Stimulated activated CD8-positive, alpha-beta memory T cell treated with anti-CD3 and anti-CD28 coated beads, Interleukin-7, amount 100 ng/mL, for 48 hours (primary cell): ENCODE results near the gene BEST1.
"Not testable (repeated sequence)": the region's sequence is repeated elsewhere in the genome, so short reads cannot be mapped to it uniquely, and the experiment has no call there.

Source experiments
- DNase-seq, 2 donors: peaks; one replicate each; pipeline ENCODE4 v3.0.0-alpha.2; 2020; ENCODE audit warnings: low read depth in 1 of 2; ENCODE audit errors: extremely low read depth in 1 of 2

Gene BEST1

DNA sequence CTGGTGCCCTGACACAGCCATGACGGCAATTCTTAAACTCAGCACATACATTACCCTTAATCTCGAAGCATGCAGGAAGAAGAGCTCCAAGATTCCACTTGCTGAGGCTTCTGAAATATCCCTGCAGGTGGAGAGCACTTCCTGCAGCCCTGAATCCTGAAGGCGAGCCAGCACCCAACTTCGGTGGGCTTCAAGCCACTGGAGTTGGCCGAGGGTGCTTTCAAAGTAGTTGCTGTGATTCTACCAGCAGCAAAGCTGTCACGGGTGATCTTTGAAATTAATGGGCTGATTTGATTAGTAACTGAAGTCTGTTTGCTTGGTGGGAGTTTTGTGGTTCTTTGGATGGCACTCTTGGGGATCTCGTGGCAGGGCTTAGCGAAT is 26.3 kb downstream of the BEST1 start:
- DNase-seq: no peak

DNA sequence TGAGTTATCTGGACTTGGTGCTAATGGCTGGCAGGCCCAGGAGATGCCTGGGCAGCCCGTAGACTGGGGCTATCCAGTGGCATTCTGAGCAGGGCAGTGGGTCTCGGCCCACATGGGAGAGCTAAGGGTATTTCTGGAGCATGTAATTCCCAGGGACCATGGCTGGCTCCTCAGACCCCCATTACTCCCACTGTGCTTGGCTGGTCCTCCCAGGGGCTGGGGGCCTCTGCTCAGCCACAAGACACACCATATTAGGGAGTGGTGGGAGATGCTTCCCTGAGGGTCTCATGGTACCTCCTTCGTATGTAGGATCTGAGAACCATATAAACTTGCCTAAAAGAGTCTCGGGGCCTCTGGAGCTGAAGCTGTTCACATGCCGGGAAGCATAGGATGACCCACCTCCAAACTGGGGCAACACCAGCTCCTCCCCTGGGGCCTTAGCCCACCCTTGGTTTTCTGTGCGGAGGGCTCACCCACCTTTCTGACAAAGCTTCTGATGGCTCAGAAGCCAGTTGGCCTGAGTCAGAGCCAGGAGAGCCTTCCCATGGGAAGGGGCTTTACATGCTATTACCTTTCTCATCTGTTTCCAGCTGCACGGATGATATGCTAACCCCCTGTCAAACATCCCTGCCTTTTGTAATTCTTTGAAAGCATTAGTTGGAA is 26.8 kb downstream of the BEST1 start:
- DNase-seq: no peak

DNA sequence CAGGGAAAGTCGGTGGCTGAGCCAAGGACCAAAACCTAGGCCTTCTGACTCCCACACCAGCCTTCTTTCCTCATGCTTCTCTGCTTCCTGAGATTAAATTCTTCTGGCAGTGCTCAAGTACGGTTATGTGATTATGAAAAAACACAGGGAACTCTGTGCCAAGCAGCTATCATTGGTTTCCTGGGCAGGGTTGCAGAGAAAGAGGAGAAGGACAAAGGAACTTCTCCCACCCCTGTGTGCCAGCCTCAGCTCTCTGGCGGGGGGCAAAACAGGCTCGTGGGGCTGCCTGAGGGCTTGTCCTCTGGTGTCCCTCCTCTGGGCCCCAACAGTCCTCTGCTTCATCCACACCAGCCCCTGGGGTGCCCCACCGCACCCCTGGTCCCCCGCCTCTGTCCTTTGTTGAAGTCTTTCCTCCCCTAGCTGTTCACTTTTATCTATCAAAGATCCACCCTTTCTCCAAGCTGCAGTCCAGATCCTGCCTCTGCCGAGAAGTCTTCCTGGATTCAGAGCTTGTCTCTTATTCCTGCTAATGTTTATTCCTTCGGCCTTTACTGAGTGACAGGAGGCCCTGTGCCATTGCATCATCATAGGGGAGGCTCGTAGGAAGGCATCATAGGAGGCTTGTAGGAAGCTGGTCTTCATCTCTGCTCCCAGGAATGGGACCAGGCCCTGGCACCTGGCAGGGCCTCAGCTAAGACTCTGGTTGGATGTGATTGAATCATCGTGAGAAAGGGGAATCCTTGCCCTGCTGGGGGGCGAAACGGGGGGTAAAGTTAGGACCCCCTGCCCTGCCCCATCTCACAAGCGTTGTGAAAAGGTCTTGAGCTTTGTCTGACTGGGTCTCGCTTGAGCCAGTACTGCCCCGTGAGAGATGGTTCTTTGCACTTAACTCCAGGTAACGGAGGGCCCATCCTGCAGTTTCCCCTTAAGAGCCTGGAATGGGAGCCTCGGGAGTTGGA is 28.8 kb downstream of the BEST1 start:
- DNase-seq: no peak

DNA sequence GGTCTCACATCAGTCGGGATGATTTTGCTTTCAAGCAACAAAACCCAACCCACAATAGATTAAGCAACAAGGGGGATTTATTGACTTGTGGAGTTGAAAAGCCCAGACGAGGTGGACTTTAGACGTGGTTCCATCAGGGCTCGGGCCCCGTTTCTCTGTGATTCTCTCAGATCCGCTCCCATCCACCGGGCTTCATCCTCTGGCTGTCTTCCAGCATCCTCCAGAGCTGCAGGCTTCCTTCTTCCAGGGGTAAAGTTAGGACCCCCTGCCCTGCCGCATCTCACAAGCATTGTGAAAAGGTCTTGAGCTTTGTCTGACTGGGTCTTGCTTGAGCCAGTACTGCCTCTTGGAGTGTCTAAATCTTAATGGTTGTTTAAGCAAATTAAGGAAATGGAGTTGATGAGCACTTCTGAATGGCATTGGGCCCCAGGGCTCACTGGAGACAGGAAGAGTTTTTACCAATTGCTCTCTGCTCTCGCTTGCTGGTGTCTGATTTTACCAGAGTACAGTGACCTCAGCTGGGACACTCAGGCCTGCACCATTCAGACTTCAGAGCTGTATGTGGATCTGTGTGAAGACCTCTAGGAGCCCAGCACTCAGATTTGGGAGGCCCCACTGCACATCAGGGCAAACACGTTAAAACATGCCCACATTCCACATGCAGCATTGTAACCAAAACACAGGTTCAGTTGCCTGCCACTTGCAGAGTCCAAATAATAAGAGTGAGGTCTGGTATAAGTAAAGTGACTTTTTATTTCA is 30.8 kb downstream of the BEST1 start:
- no peak for DNase-seq

DNA sequence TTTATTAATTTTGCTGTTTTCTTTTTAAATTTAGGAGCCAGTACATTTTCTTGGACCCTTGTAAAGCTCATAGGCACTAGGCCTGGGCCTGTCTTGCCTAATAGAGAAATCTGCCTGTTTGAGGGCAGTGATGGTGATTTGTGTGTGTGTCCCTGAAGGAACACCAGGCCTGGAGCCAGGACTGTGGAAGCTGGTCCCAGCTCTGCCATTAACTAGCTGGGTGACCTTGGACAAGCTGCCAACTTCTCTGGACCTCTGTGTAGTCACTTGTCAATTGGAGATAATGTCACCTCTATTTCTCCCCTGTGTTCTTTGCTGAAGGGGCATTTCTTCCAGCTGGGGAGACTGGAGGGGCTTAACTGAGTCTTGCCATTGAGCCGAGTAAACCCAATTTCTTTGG is 33.3 kb downstream of the BEST1 start:
- DNase-seq: no peak

DNA sequence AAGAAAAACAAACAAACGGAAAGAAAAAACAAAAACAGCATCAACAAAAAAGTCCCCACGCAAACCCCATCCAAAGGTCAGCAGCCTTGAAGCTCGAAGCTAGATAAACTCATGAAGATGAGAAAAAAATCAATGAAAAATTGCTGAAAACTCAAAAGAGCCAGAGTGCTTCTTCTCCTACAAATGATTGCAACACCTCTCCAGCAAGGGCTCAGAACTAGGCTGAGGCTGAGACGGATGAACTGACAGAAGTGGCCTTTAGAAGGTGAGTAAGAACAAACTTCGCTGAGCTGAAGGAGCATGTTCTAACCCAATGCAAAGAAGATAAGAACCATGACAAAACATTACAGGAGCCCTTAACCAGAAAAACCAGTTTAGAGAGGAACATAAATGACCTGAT is 35.7 kb downstream of the BEST1 start:
- DNase-seq: no peak

DNA sequence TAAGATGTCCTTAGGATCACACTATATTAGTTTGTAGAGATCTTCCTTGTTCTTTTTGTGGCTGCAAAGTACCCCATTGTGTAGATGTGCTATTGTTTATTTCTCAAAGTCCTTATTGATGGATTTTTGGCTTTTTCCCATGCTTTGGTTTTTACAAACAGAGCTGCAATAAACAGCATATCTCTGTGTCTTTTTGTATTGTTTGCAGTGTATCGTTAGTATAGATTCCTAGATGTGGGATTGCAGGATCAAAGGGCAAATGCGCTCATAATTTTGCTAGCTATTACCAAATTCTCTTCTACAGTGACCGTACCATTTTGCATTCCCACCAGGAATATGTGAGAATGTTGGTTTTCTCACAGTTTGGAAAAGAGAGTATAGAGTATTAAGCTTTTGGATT is 44.8 kb downstream of the BEST1 start:
- DNase-seq: no peak

DNA sequence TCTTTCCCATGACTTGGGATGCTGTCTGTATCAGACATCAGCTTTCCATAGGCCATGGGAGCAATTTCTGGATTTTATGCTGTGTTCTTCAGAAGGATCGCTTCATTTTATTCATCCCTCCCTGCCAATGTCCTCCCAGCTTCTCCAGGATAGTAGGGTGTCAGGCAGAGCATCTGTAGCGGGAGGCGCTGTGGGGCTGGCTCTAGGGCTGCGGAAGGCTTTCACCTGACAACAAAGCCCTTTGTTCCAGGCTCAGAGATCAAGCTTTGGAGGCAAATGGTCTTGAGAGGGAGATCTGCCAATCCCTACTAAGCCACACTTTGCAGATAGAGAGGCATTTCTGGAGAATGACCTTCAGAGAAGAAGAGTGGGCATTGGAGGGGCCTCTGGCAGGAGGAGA is 46.8 kb downstream of the BEST1 start:
- no peak for DNase-seq

DNA sequence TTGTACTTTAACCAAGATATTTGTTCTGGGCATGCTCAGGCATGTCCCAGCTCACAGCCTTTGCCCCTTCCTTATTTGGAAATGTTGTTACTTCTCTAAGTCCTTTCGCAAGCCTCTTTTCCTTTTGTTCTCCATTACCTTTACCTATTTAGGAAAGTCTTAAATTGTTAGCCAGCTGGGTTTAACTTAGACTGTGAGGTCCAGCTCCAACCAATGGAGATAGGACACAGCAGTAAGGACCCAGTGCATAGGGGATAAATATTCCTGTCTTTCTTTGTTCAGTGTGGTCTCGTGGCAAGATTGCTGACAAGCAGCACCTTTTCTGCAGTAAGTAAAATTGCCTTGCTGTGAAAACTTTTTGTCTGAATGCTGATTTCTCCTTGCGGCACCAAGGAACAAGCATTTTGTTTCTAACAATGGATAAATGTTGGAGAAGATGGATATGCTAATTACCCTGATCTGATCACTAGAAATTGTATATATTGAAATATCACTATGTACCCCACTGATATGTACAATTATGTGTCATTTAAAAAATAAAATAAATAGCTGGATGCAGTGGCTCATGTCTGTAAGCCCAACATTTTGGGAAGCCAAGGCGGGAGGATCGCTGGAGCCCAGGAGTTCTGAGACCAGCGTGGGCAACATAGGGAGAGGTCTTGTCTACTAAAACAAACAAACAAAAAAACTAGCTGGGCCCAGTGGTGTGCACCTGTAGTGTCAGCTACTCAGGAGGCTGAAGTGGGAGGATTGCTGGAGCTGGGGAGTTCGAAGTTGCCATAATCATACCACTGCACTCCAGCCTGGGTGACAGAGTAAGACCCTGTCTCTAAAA is 49.2 kb downstream of the BEST1 start:
- DNase-seq: no peak

DNA sequence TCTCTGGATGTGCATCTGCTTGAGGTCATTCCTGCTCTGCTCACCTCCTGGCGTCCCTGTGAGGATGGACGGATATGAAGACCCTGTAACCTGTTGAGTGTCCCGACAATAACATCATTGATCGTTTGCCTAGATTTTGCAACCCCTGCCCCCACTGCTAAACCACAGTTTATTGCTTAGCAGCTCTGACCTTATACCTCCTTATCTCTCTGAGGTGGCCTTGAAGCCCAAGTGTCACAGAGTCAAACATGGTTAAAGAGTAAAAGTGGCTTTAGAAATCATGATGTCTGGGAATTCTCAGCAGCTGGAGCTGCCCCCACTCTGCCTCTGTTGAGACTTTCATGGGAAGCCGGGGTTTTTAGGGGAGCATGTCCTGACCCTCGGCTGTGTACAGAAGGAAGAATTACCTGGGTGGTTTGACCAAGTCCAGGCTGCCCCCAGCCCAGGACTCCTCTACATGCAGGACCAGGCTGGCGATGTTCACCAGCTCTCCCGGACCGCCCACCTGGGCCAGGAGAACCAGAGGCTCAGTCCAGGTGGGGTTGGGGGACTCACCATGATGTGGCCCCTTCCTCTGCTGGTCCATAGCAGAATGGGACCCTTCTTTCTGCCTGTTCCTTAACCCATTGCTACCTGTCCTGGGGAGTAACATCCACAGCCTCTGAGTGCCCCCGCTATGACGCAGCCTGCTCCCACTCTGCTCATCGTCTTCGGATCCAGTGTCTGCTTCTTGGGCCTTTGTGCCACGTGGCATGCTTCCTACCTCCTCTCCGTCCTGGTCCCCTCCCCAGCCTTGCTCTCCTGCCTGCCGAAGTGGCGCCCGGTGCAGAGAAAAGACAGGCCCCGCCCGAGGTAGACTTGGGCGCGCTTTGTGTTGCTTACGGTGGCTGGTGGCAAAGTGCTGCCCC is 50.6 kb downstream of the BEST1 start:
- no peak for DNase-seq

DNA sequence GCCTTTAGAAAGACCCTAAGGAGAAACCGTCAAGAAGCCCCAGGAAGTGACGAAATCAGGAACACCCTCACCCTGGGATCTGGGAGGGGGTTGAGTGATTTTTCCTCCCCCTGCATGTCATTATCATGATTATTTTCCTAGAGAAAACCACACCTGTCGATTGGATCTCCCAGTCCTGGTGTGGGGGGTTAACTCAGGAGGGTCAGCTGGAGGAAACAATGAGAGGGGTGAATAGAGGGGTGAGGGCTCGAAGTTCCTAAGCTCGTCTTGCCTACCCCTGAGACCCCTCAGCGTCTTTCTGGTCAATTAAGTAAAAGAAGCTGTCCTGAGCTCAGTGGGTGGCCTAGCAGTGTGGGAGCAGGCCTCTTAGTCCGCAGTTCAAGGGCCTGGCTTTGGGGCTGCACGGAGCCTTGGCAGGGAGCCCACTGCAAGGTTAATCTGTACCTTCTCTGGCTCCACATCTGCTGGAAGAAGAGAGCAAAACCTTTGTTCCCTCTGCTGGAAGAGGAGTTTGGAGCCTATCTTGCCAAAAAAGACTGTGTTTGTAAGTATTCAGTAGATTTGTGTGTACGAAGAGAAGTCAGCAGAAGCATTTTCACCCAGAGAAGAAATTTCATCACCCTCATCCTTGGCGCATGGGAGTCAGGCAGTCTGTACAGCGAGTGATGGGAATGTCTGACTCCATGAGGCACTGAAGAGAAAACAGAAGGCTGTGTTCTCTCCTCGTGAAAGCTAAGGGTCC is 51.5 kb downstream of the BEST1 start:
- DNase-seq: no peak

DNA sequence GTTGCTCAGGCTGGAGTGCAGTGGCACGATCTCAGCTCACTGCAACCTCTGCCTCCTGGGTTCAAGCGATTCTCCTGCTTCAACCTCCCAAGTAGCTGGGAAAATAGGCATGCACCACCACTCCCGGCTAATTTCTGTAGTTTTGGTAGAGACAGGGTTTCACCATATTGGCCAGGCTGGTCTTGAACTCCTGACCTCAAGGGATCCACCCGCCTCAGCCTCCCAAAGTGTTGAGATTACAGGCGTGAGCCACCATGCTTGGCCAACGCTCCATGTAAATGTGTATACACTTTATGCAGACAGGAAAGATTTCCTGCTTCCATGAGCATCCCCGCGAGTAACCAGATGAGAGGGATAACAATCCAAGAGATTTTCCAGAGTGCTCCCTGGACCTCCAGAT is 52.1 kb downstream of the BEST1 start:
- not testable (repeated sequence) for DNase-seq

DNA sequence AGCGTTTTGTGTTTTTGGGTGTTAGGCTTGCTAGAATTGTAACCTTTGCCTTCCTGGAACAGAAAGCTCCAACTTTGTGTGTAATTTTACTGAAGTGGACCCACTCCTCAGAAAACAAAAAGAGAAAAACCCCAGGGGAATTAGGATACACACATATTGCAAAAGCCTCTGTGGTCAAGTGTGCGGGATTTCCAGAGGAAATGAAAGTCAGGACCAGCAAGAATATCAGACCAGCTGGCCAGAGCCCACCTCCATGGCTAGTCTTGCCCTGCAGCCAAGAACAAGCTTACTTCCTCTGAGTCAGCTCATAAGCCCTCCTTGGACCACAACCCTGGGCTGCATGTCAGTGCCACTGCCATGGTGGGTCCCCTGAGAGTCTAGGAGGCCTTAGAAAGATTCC is 54.3 kb downstream of the BEST1 start:
- DNase-seq: no peak

DNA sequence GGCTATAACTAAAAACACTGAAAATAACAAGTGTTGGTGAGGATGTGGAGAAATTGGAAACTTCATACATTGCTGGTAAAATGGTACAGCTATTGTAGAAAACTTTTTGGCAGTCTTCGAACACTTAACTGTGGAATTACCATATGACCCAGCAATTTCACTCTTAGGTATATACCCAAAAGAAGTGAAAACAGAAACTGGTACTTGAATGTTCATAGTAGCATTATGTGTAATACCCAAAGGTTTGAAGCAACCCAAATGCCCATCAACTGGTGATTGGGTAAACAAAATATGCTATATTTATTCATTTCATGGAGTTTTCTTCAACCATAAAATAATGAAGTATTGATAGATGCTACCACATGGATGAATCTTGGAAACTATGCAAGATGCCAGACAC is 58.0 kb downstream of the BEST1 start:
- no peak for DNase-seq

DNA sequence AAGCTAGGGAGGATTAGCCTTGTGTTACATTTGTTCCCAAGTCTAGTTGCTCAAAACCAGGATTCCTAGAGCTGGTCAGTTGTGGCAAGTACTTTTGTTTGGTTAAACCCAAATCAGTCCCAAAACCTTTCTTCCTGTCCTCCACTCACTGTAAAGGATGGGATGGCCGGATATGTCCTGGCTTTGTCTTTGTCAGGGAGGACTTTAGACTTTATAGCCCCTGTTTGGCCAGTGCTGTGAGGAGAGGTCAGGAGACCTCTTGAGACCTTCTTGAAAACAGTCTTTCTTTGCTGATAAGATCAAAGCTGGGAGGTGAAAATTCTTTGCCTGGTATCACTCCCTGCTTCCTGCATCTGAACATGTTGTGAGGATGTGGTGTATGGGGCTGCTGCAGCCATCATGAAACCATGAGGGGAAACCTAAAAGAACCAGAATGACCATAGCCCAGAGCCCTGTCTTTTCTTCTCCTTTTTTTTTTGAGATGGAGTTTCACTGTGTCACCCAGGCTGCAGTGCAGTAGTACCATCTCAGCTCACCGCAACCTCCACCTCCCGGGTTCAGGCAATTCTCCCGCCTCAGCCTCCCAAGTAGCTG is 60.9 kb downstream of the BEST1 start:
- no peak for DNase-seq

DNA sequence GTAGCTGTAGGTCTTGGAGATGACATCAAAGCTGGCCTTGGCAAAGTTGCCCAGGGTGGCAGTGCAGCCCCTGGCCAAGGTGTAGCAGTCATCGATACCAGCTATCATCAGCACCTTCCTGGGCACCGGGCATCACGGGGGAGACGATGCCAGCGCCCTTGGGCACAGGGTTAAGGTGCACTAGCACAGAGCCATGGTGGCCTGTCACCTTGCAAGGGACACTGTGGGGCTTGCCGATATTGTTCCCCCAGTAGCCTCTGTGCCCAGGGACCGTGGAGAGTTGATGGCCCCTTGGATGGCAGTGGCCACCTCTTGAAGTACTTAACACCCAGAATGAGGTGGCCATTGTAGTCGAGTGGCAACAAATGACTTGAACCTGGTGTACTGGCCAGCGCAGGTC is 61.7 kb downstream of the BEST1 start:
- no peak for DNase-seq

DNA sequence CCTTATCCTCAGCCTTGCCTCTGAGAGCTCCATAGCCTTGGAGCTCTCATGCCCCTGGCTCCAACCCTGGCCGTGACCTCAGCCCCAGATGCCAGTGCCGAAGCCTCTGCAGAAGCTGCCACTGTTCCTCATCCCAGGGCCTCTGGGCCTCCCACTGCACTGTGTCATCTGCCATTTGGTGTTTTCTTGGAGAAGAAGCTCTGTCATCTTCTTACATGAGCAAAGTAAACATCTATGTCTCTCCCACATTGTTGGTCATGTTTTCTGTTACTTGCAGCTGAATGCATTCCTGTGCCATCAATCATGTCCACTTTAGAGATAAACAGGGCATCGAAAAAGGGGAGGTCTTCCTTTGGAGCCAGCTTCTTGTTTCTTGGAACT is 62.3 kb downstream of the BEST1 start:
- no peak for DNase-seq

DNA sequence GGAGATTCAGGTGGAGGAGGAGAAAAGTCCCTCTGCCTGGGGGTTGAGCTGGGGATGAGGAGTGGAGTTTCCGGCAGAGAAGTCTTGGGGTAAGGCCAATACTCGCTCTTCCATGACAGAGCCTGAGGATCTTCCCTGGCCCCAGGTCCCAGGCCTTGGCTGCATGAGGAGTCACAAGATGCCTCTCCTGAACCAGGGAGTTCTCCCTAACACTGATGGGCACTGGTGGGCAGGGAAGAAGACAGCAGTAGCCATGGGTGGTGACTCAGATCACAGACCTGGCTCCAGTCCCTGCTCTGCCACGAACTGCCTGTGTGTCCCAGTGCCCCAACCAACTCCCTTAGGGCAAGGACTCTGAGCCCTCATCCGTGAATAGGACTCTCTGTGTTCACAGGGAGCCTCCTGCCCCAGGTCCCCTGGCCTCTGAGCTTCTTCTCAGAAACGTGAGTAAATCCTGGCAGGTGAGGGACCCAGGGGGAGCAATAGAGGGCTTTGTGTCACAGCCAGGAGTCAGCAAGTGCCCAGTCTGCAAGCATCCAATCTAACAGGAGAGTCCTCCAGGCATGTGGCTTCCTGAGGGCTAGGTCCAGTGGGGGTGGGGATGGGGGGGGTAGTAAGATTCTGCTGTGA is 62.8 kb downstream of the BEST1 start:
- DNase-seq: no peak
